IPS-18c (cell line): ENCODE data around the gene NUMBL.
A peak's percentile ranks its signal among the peaks of the same experiment; 100 is the strongest.
"Not testable (repeated sequence)": the region's sequence is repeated elsewhere in the genome, so short reads cannot be mapped to it uniquely, and the experiment has no call there.

Experiments
- H3K4me3 ChIP-seq: 2 replicates; pipeline ENCODE4 v1.7.0; 2013; ENCODE audit warnings: low read depth, mild to moderate bottlenecking, low read length, moderate library complexity; ENCODE audit not compliant: insufficient read depth
- H3K9me3 ChIP-seq: one replicate; pipeline ENCODE4 v1.6.1; 2013; ENCODE audit warnings: mild to moderate bottlenecking, low read length, moderate library complexity; ENCODE audit not compliant: control insufficient read depth, insufficient read depth

The NUMBL gene

GRCh38 chr19:40690050-40690692, at the start of gene NUMBL:
Gene NUMBL, minus strand, starts transcription at chr19:40690651. Its CDS starts 168 bp downstream, at chr19:40690483.
- H3K4me3 ChIP-seq, result peak within 1 kb of the TSS; percentile 71

DNA sequence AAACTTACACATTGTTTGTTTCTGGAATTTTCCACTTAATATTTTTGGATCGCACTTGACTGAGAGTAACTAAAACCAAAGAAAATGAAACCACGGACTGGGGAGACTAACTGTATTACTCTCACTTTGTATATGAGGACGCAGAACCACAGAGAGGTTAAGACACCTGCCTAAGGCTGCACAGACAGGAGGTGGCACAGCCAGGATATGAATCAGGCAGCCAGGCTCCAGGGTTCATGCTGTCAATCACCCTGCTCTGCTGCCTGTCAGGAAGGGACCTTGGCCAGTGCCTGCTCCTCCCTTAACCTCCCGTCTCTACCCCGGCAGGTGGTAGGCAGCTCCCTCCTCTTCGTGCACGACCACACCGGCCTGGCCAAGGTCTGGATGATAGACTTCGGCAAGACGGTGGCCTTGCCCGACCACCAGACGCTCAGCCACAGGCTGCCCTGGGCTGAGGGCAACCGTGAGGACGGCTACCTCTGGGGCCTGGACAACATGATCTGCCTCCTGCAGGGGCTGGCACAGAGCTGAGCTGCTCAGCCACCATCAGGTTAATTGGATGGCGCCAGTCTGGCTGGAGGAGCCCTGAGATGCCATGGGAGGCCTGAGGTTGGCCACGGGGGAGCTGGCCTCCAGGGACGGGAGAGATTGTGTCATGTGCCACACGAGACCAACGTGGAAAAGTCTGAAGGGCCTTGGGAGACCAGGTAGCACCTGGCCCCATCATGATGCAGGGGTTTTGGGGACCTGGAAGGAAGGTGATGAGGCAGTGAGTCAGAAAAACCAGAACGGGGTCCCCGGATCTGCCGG, 48.8 kb upstream of the NUMBL start:
- no peaks in the 10 kb centered on the region for H3K9me3 ChIP-seq
- no peak overlapping the region for H3K4me3 ChIP-seq

More at GRCh38 chr19:40690050-40690692, at the start of gene NUMBL:
- no peaks in the 10 kb centered on the region for H3K9me3 ChIP-seq

GRCh38 chr19:40737102-40737644, 46.7 kb upstream of the NUMBL start:
- no peak overlapping the region for H3K4me3 ChIP-seq
- no peaks in the 10 kb centered on the region for H3K9me3 ChIP-seq

- no peaks in the 10 kb centered on the region for H3K9me3 ChIP-seq
Observed at GRCh38 chr19:40736661-40737060, 46.2 kb upstream of the NUMBL start.

GRCh38 chr19:40735013-40735771, 44.7 kb upstream of the NUMBL start:
- Histone ChIP-seq H3K9me3 (no peaks in the 10 kb centered on the region), H3K4me3 (no peak overlapping the region)

More at GRCh38 chr19:40736661-40737060, 46.2 kb upstream of the NUMBL start:
- H3K4me3 ChIP-seq, result no peak overlapping the region

- no peaks in the 10 kb centered on the region for H3K9me3 ChIP-seq
- no peak overlapping the region for H3K4me3 ChIP-seq
Observed at GRCh38 chr19:40733149-40733548, 42.7 kb upstream of the NUMBL start.

- not testable (repeated sequence) for H3K4me3 ChIP-seq, H3K9me3 ChIP-seq
Observed at GRCh38 chr19:40732304-40732703, 41.9 kb upstream of the NUMBL start.

DNA sequence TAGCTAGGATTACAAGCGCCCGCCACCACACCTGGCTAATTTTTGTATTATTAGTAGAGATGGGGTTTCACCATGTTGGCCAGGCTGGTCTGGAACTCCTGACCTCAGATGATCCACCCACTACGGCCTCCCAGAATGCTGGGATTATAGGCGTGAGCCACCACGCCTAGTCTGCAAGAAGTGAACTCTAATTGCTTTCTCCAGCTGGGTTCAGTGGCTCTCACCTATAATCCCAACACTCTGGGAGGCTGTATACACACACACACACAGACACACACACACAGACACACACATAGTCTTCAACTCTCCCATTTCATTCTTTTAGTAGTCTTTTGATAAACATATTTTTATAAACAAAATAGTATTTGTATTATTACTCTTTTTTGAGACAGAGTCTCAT, 39.6 kb upstream of the NUMBL start:
- not testable (repeated sequence) for H3K9me3 ChIP-seq

DNA sequence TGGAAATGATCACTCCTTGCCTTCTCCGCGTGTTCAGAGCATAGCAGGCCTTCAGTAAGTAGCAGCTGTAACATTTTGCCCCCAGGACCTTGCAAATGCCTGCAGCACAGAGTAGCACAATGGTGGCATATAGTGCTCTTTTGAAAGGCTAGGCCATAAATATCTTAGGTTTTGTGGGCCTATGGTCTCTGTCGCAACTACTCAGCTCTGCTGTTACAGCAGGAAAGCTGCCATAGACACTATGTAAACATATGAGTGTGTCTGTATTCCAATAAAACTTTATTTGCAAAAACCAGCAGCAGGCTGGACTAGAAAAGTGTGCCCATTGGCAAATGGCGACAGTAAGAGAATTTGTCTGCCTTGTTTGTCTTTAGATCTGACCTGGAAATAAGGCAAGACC, 35.8 kb upstream of the NUMBL start:
- Histone ChIP-seq H3K9me3 (peaks cover 2% of the 10 kb centered on the region), H3K4me3 (no peak overlapping the region)

More for the DNA sequence above, 39.6 kb upstream of the NUMBL start:
- not testable (repeated sequence) for H3K4me3 ChIP-seq

GRCh38 chr19:40724855-40725254, 34.4 kb upstream of the NUMBL start:
- H3K9me3 ChIP-seq, result peaks cover 2% of the 10 kb centered on the region
- no peak overlapping the region for H3K4me3 ChIP-seq

DNA sequence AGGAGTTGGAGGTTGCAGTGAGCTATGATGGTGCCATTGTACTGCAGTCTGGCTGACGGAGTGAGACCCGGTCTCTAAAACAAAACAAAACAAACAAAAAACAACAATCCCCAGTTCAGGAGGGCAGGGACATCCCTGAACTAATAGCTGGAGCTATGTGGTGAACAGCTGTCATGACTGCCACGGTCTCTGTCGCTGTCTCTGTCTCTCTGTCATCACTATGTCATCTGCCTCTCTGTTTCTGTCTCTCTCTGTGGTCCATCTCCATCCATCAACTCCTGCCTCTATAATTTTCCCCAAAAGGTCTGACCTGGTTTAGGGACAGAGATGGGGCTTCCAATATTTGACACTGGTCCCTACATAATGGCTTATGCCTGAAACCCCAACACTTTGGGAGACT, 33.9 kb upstream of the NUMBL start:
- Histone ChIP-seq H3K4me3 (no peak overlapping the region), H3K9me3 (peaks cover 2% of the 10 kb centered on the region)

DNA sequence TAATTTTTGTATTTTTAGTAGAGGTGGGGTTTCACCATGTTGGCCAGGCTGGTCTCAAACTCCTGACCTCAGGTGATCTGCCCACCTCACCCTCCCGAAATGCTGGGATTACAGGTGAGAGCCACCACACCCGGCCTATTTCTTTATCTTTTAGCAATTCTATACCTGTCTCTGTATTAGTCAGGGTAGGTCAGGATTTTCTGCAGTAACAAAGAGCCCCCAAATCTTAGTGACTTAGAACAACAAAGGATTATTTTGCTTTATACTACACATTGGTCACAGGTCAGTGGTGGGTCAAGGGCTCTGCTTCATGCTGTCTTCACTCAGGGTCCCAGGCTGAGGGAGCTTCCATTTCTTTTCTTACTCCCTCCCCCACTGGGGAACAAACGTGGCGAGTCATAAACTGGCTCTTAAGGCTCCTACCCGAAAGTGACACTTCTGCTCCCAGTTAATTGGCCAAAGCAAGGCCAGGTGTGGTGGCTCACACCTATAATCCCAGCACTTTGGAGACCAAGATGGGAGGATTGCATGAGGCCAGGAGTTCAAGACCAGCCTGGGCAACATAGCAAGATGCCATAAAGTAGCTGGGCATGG, 33.3 kb upstream of the NUMBL start:
- H3K9me3 ChIP-seq, result peaks cover 2% of the 10 kb centered on the region
- no peak overlapping the region for H3K4me3 ChIP-seq

- H3K4me3 ChIP-seq, result no peak overlapping the region
Observed at GRCh38 chr19:40721936-40722661, 31.6 kb upstream of the NUMBL start.

GRCh38 chr19:40721140-40721486, 30.7 kb upstream of the NUMBL start:
- peaks cover 2% of the 10 kb centered on the region for H3K9me3 ChIP-seq
- H3K4me3 ChIP-seq, result no peak overlapping the region

More at GRCh38 chr19:40721936-40722661, 31.6 kb upstream of the NUMBL start:
- H3K9me3 ChIP-seq, result peaks cover 2% of the 10 kb centered on the region

DNA sequence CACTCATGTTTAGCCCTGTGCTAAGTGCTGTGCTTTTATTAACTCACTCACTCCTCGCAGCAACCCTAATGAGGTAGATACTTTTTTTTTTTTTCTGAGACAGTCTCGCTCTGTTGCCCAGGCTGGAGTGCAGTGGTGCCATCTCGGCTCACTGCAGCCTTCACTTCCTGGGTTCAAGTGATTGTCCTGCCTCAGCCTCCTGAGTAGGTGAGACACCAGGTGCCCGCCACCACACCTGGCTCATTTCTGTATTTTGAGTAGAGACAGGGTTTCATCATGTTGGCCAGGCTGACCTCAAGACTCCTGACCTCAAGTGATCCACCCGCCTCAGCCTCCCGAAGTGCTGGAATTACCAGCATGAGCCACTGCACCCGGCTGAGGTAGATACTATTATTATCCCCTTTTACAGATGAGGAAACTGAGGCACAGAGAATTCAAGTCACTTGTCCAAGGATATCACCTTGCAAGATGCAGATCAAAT, 29.0 kb upstream of the NUMBL start:
- Histone ChIP-seq H3K4me3 (no peak overlapping the region), H3K9me3 (peaks cover 2% of the 10 kb centered on the region)

GRCh38 chr19:40718774-40719391, 28.4 kb upstream of the NUMBL start:
- Histone ChIP-seq H3K4me3 (peak overlapping the region; percentile 72), H3K9me3 (peaks cover 2% of the 10 kb centered on the region)
